NCI-H510A treated with DMSO at 0.1 percent for 48 hours (cell line): ENCODE data around the gene CNIH3.
"Not testable (repeated sequence)": the region's sequence is repeated elsewhere in the genome, so short reads cannot be mapped to it uniquely, and the experiment has no call there.

ENCODE experiments used
- DNase-seq: peaks from one replicate; lab custom pipeline; 2025; lab: John Stamatoyannopoulos, UW

The CNIH3 gene

DNA sequence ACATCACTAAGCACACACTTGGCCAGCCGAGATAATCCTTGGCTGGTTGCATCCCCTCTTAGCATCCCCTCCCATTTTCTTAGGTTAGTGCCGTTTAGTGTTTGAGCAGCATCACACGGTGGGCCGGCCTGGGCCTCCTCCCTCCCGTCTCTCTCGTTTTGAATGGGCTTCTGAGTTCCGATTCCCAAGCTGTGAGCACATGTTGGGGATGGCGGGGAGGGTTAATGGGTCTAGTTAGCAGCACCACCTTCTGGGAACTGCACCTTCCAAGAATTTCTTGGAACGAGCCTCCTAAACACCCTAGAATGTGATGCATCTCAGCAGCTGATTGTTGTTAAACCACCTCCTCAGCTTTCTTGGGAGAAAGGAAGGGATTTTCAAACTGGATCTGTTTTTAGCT, 73.3 kb downstream of the CNIH3 start:
- no peak for DNase-seq

DNA sequence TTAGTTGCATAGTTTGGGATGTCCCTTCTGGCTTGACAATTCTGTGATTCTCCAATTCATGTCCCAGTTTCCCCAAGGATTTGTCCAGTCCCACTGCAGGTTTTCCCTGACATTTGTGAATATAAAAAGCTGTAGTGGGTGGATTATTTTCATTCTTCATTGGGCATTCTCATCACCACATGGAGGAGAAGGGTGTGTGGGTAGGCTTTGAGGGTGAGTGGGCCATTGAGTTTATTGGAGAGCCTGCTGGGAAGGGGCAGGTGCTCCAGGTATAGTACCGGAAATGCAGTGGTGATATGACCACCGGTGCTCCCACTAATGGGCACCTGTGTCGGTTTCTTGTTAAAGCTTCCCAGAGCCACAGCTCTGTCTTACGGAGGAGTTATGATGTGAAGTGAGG, 74.5 kb downstream of the CNIH3 start:
- DNase-seq = no peak

DNA sequence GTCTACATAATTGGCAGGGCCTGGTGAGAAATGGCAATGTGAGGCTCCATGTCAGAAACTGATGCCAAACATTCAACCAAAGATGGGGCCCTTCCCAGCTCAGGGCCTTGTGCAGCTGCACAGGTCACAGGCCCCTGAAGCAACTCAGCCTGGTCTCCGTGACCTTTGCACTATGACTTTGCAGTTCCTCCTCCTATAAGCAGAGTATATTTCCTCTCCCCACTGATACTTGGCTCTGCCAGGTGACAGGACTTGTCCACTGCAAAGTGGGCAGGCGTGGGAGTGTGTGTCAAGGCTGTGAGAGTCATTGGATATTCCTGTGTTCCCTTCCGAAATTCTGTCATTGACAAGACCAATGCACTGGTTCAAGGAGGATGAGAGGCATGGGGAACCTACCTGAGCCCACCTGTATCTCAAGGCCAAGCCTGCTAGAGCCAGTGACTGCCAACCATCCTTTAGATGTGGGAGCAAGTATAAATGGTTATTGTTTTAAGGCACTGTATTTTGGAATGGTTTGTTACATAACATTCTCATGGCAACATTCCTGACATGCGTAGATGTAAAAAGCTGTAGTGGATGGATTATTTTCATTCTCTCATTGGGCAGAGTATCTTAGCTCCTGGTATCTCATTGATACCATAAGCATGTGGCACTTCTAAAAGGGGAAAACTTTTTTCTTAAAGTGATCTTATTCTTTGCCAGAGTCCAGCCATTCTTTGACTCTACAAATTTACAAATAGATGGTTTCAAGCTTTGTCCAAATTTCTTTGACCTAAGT, 75.2 kb downstream of the CNIH3 start:
- no peak for DNase-seq

DNA sequence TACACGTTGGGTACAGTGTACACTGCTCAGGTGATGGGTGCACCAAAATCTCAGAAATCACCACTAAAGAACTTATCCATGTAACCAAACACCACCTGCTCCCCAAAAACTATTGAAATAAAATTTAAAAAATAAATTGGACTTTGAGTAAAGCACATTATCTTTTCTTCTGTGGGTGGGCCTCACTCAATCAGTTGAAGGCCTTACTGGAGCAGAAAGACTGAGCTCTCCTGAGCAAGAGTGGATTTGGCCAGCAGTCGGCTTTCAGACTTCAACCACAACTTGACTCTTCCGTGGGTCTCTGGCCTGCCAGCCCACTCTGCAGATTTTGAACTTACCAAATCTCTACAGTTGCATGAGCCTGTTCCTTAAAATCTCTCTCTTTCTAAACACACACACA, 78.9 kb downstream of the CNIH3 start:
- no peak for DNase-seq

DNA sequence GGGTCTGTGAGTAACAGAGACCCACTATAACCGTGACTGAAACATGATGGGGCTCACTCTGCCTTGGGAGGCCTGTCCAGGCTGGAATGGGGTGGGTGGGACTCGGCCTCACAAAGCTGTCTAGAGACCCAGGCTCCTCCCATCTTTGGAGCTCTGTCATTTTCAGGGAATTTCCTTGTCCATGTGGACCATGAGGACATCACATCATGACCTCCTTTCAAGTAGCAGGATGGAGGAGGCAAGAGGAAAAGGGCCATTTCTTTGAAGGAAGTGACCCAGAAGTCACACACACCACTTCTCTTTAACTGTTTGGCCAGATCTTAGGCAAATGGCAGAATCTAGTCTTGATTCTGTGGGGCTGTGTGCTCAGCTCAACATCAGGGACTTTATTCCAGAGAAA, 79.9 kb downstream of the CNIH3 start:
- DNase-seq = no peak

DNA sequence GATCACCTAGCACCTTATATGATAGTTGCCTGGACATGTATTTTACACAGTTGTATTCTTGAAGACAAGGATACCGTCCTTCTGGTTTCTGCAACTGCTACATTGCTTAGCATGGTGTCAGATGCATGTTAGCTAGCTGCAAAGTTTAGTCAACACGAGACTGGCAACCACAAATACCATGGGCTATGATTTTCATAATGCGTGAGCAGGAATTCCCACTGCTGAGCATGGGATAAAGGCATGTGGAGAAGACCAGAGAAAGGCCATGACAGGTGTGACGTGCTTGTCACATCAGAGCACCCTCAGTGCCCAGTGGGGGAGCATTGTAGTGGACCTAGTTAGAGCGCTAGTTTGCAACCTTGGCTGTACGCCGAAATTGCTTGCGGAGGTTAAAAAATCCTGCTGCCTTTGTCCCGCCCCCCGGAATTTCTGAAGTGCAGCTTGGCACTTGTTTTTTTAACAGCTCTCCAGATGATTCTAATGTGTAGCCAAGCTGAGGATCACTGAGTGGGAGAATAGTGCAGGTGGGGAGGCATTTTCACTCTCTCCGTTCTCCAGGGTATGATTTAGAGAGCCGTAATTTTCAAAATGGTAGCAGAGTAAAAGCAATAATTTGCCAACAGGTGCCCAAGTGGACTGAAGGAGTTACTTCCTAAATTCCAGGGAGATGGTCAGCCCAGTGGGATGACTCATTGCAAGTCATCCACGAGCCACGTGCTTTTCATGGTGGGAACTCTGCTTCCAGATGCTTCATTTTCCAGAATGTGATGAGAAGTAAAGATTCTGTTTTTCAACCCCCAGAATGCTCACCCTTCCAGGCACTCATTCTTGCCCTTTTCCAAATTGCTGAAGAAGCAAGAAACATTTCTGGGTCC, 81.0 kb downstream of the CNIH3 start:
- no peak for DNase-seq

DNA sequence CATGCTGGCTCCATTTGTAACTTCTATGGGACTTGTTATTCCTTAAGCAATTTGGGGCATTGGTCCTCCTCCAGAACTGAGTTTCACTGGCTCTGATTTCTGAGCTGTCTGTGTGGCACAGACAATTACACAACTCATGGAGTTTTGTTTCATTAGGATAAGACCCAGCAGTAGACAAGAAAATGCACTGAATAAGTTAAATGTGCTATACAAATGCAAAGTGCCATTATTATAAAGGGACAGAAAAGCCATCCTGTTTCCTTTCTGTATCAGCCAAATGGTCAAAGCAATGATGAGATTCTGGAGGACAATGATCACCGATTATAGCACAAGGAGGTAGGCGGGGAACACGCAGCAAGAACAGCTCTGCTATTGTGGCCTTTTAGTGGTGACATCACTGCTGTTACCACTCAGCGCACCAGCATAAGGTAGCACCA, 81.9 kb downstream of the CNIH3 start:
- DNase-seq = no peak

DNA sequence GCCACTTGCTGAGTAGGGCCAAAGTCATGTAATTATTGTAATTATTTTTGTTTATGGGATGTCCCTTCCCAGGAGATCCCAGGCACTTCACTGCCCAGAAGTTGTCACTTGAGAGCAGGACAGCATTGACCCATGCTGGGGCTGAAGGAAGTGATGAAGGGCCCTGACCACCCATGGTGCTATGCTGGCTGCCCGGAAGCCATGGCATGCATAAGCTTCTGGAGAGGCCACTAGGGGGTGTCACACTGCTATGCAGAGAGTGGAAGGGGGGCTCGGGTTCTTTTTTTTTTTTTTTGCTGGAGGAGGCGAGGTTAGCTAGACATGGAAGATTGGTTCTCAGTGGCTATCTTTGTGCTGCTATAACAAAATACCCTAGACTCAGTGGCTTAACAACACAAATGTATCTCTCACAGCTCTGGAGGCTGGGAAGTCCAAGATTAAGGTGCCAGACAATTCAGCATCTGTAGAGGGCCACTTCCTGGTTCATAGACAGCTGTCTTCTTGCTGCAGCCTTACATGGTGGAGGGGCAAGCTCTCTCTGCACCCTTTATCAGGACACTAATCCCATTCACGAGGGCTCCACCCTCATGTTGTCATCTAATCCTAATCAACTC, 84.9 kb downstream of the CNIH3 start:
- DNase-seq = no peak

DNA sequence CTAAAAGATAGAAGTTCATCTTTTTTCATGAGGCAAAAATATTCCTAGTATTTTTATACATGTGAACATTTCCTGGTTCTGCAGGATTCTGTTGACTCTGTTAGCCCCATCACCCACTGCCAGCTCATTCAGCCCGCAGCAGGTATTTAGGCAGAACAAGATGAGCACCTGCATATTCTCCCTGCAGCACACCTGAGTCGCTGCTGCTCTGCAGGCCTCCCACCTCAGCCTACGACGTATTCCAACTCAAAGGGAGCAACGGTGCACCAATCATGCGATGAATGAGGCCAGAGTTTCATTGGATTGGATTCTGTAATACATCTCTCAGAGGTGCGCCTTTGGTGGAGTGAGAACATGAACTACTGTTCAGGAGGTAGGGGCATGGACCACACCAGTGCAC, 87.6 kb downstream of the CNIH3 start:
- DNase-seq = no peak

DNA sequence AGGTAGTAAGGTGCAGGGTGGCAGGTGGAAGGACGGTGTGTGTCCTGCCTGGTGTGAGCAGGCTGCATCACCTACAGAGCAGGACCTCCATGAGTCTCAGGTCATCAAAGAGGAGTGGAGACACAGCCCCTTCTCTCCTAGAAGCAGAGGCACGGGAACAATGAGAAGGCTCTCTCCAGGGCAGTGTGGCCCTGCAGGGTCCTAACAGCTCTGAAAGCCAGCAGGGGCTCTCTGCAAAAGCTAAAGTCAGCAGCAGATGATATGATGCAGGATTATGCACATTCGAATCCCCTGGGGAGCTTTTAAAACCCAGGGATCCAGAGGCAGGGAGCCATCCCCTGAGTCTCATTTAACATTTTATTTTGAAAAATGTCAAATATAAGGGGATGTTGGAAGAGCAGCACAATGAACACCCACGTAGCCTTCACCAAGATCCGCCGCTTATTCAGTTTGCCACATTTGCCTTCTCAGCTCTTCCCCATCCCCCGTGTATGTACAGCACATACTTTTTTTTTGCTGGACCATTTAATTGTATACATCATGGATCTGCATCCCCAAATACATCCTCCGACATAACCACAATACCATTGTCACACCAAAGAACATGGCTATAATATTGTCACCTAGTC, 88.1 kb downstream of the CNIH3 start:
- no peak for DNase-seq

DNA sequence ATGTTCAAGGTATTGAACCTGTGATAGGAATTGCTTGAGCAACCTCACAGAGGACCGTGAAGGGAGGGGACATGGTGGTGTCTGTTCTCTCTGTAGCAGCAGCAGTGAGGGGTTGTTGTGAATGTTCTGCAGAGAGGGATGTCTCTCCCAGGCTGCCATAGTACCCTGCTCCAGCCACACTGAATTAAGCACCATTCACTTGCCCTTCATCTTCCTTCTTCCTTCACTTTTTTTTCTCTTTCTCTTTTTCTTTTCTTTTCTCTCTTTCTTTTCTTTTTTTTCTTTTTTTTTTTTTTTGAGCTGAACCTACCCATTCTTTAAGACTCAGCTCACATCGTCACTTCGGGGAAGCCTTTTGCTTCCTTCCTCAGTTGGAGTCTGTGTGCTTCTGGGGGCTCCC, 89.5 kb downstream of the CNIH3 start:
- no peak for DNase-seq

DNA sequence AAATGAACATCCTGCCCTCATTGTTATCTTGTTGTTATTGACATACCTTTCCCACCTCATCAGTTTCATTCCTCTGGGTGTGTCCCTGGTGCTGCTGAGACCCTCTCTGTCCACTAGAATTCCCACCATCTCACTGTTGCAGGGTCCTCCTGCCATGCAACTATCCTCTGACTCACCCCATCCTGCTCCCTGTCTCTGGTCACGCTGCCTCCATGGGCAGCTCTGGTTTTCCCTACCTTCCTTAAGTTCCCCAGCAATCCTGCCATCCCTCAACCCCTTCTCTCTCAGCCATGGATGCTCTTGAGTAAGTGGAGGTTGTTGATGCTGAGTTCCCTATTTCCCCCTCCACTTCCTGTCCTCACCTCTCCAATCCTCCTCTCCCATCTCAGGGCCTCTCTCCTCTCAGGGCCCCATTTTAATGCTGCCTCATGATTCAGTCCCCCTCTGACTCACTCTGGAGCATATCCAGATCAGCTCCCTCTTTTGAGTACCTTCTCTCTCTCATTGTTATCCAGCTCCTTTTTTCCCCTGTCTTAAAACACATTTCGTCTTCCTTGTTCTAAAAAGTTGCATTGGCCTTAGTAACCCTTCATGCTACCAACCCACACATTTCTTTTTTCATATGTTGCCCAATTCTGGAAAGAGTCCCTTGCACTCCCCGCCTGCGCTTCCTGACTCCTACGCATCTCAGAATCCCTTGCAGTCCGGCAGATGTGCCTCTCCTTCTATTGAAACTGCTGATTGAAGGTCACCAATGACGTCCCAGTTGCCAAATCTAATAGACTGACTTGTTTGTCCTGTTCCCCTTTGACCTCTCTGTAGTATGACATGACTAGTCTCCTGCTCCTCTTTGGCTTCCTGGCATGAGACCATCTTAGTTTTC, 92.0 kb downstream of the CNIH3 start:
- DNase-seq = no peak

DNA sequence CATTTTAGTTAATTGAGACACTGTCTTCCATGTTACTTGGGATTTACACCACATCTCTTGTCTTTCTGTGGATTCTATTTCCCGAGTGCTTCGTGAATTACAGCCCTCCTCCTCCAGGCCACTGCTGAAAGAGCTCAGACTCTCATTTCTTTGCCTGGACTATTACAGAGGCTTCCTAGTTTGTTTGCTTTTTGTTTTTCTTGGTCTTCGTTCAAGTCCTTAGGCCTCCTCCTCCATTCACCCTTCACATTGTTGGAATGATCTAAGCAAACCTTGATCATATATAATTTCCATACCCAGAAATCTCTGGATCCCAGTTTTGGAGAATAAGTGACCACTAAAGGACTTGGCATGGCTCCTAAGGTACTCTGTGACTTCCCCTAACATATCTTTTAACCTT, 94.1 kb downstream of the CNIH3 start:
- DNase-seq = no peak

DNA sequence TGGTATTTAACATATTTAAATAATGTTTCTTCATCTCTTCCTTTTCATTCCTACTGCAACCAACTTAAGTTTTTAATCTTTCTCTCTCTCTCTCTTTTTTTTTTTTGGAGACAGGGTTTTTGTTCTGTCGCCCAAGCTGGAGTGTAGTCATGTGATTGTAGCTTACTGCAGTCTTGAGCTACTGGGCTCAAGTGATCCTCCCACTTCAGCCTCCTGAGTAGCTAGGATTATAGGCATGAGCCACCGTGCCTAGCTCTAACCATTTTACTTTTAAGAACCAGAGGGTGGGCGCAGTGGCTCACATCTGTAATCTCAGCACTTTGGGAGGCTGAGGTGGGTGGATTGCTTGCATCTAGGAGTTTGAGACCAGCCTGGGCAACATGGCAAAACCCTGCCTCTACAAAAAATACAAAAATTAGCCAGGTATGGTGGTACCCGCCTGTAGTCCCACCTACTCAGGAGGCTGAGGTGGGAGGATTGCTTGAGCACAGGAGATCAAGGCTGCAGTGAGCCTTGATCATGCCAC, 95.2 kb downstream of the CNIH3 start:
- not testable (repeated sequence) for DNase-seq

DNA sequence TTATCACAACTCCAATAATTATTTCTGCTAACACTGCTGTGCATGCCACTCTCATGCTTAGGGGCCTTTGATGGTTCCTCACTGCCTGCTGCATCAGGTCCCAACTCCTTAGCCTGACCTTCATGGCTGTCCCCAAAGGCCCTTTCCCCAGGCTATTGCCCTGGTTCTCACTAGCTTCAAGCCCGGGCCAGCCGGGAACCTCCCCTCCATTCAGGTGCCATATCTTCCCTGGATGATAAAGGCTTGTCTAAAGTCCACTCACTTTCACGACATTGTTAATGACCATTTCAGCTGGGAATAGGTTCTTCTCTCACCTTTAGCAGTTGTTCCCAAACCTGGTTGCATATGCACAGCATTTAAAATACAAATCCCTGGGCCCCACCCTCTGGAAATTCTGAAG, 95.8 kb downstream of the CNIH3 start:
- DNase-seq = no peak

DNA sequence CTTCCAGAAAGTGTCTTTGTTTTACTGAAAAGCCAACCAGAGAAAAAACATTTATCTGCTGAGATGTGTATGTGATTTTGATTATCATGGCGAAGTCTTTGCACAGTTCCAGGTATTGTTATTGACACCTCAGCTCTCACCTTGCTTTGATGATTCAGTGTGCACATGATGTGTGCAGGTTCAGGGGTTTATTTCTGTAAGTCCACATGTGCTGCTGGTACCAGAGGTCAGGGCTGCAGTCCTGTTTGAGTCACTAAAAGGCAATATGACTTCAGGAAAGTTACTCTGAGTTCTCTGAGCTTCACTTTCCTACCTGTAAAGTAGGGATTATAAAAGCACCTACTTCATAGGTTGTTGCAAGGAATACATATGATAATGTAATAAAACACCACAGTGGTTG, 97.1 kb downstream of the CNIH3 start:
- DNase-seq = no peak

DNA sequence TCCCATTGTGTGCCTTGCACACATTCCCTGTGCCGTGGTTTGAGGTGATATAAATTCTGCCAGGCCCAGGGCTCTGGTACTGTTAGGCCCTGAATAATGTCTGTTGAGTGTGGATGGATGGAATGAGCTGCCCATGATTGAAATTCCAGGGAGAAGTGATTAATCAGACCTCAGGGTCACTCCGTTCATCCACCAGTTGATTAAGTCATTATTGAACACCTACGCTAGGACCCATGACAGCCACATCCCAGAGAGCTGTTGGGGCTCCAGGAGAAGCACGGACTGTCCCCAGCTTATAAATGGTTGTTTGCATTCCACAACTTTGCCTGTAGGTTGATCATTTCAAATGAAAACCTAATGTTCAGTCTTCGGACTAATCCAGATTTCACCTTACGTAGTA, 98.4 kb downstream of the CNIH3 start:
- DNase-seq = no peak

DNA sequence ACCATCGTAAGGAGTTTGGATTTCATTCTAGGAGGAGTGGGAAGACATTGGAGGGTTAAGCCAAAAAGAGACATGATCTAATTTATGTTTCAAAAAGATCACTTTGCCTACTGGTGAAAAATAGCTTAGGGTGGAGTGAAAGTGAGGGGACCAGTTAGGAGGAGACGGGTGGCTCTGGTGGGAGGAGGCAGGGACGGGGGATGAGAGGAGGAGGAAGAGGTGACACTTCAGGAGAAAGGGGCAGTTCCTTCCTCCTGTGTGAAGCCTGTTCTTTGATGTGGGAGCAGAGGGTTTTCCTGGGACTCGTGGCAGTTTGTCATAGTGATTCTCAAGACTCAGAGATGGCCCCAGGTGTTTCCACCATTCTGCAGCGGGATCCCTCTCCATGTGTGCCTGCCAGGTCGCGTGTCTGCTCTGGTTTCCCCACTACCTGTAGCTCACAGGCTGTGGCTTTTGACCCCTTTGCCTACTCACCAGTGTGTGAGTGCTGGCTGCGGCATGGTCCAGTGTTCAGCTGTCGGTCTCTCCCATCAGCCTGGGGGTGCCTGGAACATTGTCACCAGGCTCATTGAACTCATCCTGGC, 102.4 kb downstream of the CNIH3 start:
- no peak for DNase-seq

DNA sequence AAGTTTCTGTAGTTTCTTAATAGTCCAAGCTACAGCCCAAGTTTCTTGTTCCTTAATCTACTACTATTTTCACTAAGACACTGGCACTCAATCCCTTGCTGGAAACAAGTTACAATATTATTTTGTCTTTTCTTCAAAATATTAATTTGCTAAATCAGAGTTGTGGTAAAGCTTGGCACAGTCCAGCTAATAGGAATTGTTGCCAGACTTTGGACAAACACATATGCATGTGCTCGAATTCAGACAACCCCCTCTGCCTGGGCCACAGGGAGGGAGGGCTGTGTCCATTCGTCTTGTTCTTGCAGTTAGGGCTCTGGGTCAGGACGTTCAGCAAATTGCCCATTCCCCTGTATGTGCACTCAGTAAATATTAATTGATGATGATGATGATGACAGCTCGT, 103.6 kb downstream of the CNIH3 start:
- no peak for DNase-seq

DNA sequence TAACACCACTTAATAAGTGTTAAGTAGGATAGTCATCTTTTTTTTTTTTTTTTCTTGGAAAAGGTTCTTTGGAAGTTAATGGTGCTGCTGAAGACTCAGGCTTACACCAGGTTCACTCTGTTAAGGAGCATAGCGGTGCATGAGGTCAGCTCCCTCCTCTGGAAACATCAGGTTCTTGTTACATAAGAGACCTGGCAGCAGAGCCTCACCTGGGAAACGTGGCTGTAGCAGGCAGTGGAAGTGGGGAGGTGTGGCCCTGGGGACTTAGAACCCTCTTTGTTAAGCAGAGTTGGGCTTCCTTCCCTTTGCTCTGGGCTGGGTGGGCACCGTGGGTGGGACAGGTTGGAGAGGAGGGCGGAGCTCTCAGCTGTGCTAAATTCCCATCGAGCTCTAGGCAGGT, 104.1 kb downstream of the CNIH3 start:
- no peak for DNase-seq

DNA sequence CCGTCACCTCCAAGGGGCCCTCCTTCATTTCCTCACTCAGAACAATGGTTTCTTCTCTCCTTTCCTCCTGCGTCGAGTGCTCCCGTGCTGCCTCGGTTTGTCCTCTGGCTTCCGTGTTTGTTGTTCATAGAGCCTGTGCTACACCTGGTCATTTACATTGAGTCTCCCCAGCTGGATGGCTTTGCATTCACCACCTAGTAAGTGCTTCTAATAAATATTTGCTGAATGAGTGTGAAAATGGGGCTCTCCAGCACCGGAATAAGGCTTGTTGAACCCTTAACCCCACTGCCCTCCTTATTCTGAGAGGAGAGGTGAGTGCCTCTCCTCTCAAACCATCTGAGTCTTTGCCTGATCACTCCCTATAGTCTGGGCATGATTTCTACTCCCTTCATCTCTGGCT, 104.9 kb downstream of the CNIH3 start:
- no peak for DNase-seq
